NOMO-1 (cell line): ENCODE data around the gene BCL10.

Source experiments
- DNase-seq, 2 experiments: peaks; one replicate each; lab custom pipeline; 2025; ENCODE audit not compliant: unreplicated experiment in 2 of 2; lab: John Stamatoyannopoulos, UW

Gene BCL10

DNA sequence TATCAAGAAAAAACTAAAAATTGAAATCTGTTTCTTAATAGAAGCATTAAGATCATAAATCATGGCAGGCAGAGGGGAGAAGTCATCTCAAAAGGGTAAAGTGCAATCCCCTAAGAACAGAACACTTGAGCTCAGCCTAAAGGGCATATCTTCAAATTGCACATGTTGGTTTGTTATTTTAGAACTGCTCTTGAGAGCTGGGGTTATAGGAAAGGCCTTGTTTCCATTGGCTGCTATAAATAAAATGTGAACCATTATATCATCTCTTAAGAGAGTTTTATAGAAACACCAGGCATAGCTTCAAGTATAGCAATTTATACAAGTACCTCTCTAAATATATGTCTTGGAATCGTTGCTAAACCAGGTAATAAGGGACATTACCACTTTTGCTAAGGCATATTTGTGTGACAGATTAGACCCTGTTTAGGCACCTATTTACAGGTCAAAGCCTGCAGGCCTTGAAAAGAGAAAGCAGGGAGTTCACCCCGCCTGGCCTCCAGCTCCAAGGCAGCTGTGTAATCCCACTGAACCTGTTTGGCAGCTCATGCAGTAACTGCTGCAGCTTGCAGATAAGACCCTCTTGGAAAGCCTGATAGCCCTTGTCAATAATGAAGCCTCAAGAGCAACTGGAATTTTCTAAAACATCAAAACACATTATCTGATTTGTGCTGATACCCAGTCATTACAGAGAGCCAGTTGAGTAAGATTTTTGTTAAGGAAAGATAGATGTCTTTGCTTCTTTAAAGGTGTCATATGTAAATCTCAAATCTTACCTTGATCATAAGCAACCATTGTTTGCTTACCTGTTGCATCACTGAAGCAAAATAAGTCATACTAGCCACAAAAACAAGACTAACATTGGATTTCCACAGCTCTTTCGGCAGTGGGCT, 51.5 kb downstream of the BCL10 start:
- no peak for DNase-seq

DNA sequence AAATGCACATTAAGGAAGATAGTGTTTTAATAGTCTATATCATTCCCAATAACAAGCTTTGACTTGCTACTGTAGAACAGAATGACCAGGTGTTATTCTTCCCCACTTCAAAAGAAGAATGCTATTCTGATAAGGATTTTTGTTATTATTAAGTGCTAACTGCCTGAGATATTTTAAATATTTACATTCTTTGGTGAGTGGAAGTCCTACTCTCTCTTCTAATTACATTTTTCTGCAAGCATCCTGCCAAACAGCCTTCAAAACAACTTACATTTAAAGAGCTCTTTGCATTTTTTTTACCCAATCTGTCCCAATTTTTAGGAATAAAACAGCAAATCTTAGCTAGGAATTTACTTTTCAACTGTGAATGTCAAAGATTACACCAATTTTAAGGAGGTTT, 52.1 kb downstream of the BCL10 start:
- no peak for DNase-seq

DNA sequence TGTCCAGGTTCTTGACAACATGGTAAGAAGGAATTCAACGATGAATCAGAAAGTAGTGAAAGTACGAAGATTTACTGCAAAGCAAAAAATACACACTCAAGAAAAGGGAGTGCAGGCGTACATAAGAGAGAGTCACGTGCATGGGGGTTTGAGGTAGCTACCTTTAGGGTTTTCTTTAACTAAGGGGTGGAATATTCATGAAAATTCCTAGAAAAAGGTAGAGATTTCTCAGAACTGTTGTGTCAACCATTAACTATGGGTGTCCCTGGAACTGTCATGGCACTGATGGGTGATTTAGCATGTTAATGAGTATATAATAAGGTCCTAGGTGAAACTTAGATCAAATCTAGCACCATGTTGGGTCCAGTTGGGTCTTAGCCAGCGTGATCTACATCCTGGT, 53.1 kb downstream of the BCL10 start:
- DNase-seq = no peak

DNA sequence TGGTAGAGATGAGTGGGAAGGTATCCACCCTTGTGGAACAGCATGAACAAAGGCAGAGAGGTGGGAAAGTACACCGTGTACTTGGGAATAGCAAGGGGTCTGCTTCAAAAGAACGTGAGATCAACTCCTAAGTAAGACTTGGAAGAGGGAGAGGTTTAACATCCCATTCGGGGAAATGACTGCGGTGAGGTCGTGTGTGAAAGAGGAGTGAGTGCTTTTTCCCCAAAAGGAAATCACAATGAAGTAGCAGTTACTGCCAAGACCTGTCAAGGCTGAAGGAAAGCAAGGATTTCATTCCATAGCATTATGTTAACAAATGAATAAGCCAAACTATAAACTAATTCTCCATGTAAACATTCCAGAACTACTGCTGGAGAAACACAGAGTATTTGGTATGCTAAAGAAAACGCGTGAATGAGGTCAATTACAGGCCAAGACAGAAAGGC, 55.7 kb downstream of the BCL10 start:
- no peak for DNase-seq

DNA sequence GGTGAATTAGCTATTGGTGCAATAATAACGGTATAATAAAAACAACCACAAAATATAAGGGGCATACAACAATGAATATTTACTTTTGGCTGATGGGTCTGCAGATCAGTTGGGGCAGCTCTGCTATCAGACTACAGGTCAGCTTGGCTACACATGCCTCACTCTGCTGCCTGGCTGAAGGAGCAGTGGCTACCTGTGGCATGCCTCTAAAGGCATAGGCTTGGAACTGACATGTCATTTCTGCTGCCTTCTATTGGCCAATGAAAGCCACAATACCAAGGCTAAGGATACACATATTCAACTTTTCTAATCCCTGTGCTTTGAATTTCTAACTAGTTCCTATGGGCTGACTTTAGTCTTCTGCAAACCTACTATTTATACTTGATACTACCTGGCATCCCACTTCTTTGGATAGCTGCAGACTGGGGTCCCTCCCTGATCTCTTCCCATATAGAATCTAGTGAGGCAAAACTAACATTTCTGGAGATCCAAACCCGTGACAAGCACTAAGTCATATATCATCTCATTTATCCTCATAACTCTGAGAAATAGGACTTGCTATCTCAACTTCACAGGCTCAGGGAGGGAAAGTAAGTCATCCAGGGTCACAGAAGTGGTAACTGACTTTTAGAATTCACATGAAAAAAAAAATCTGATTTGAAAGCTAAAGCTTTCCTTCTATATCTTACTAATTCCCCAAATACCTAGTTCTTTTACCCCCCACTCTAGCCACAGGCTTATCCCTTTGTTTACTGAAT, 56.4 kb downstream of the BCL10 start:
- no peak for DNase-seq

DNA sequence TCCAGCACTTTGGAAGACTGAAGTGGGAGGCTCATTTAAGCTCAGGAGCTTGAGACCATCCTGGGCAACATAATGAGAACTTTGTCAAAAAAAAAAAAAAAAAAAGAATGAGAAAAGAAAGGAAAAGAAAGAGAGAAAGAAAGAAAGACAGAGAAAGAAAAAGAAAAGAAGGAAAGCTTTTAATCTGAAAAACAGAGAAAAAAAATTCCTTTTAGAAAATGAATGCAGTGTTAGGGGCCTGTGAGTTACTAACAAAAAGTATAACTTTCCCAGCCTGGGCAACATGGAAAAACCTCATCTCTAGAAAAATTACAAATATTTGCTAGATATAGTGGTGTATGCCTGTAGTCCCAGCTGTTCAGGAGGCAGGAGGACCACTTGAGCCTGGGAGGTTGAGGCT, 59.7 kb downstream of the BCL10 start:
- DNase-seq = no peak
